NT2/D1 (cell line): ENCODE results near the gene IPPK.

Experiments used
- DNase-seq: peaks from one replicate; pipeline ENCODE4 v3.0.0-alpha.2; 2011; ENCODE audit warnings: low read depth, low spot score
- H3K27me3 ChIP-seq: 2 replicates; pipeline ENCODE4 v1.6.0; 2011; ENCODE audit warnings: mild to moderate bottlenecking; ENCODE audit not compliant: insufficient read length, insufficient read depth
- H3K36me3 ChIP-seq: 2 replicates; pipeline ENCODE4 v1.6.1; 2011; ENCODE audit warnings: mild to moderate bottlenecking, low read length, mixed read lengths; ENCODE audit not compliant: insufficient read depth, insufficient read length
- H3K4me1 ChIP-seq: 2 replicates; pipeline ENCODE4 v1.5.1; 2011; ENCODE audit not compliant: insufficient read depth, insufficient read length
- H3K4me3 ChIP-seq: 2 replicates; pipeline ENCODE4 v1.5.1; 2011; ENCODE audit warnings: low read depth; ENCODE audit not compliant: insufficient read length
- H3K9ac ChIP-seq: 2 replicates; pipeline ENCODE4 v1.6.0; 2011; ENCODE audit warnings: low read depth; ENCODE audit not compliant: insufficient read length
- H3K9me3 ChIP-seq: 2 replicates; pipeline ENCODE4 v1.5.1; 2011; ENCODE audit warnings: mild to moderate bottlenecking, low read length; ENCODE audit not compliant: insufficient read depth
- SUZ12 ChIP-seq: IDR thresholded peaks from 2 replicates; pipeline ENCODE4 v1.6.1; 2011; ENCODE audit not compliant: insufficient read length, insufficient read depth; ENCODE audit errors: extremely low read depth
- YY1 ChIP-seq: IDR thresholded peaks from 2 replicates; pipeline ENCODE4 v1.6.1; 2011; ENCODE audit not compliant: insufficient read length, insufficient read depth
- ZNF274 ChIP-seq: IDR thresholded peaks from 2 replicates; pipeline ENCODE4 v1.6.1; 2011; ENCODE audit warnings: mild to moderate bottlenecking, low read depth, low read length

The IPPK gene

GRCh38 chr9:92640398-92641091 is 29.4 kb downstream of the IPPK start:
- H3K9ac ChIP-seq, result no peak overlapping the region
- H3K36me3 ChIP-seq, result peaks cover 94% of the 10 kb centered on the region
- DNase-seq, result no peak
- TF ChIP-seq SUZ12, result no peak
- TF ChIP-seq ZNF274, result no peak
- TF ChIP-seq YY1, result no peak
- H3K4me3 ChIP-seq, result no peak overlapping the region
- no peaks in the 10 kb centered on the region for H3K27me3 ChIP-seq
- H3K9me3 ChIP-seq, result no peaks in the 10 kb centered on the region
- no peaks in the 10 kb centered on the region for H3K4me1 ChIP-seq

GRCh38 chr9:92639791-92640271 is 30.1 kb downstream of the IPPK start:
- Histone ChIP-seq H3K36me3 (peaks cover 94% of the 10 kb centered on the region), H3K9me3 (no peaks in the 10 kb centered on the region), H3K9ac (no peak overlapping the region), H3K4me3 (no peak overlapping the region), H3K27me3 (no peaks in the 10 kb centered on the region), H3K4me1 (peaks cover 1% of the 10 kb centered on the region)
- TF ChIP-seq ZNF274 (no peak), SUZ12 (no peak), YY1 (no peak)
- no peak for DNase-seq

- TF ChIP-seq SUZ12 (no peak), YY1 (no peak), ZNF274 (no peak)
Measured at GRCh38 chr9:92639124-92639523, 30.8 kb downstream of the IPPK start.

DNA sequence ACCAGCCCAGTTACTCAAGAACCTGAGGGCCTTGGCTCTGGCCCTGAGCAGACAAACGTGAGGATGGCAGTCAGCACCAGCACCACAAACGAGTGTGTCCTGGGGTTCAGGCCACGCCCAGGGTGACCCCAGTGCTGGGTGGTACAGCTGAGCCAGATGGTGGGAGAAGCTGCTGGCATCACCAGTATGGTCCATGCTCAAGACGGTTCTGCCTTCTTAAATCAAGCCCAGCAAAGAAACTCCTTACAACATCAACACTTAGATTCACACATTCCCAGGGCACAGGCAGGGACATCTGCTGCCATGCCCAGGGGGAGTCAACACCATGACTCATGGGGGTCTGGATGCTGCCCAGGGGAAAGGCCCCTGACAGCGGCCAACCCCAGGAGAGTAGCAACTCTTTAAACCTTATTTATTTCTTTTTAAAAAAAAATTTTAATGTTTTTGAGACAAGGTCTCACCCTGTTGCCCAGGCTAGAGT is 31.3 kb downstream of the IPPK start:
- no peaks in the 10 kb centered on the region for H3K9me3 ChIP-seq
- no peaks in the 10 kb centered on the region for H3K27me3 ChIP-seq
- no peak for DNase-seq
- H3K9ac ChIP-seq, result no peak overlapping the region
- no peak overlapping the region for H3K4me3 ChIP-seq
- peaks cover 96% of the 10 kb centered on the region for H3K36me3 ChIP-seq
- TF ChIP-seq YY1 (no peak), SUZ12 (no peak), ZNF274 (no peak)
- peaks cover 2% of the 10 kb centered on the region for H3K4me1 ChIP-seq

More at GRCh38 chr9:92639124-92639523, 30.8 kb downstream of the IPPK start:
- Histone ChIP-seq H3K4me3 (no peak overlapping the region), H3K4me1 (peaks cover 2% of the 10 kb centered on the region), H3K27me3 (no peaks in the 10 kb centered on the region), H3K9ac (no peak overlapping the region), H3K9me3 (no peaks in the 10 kb centered on the region), H3K36me3 (peaks cover 96% of the 10 kb centered on the region)
- DNase-seq, result no peak

DNA sequence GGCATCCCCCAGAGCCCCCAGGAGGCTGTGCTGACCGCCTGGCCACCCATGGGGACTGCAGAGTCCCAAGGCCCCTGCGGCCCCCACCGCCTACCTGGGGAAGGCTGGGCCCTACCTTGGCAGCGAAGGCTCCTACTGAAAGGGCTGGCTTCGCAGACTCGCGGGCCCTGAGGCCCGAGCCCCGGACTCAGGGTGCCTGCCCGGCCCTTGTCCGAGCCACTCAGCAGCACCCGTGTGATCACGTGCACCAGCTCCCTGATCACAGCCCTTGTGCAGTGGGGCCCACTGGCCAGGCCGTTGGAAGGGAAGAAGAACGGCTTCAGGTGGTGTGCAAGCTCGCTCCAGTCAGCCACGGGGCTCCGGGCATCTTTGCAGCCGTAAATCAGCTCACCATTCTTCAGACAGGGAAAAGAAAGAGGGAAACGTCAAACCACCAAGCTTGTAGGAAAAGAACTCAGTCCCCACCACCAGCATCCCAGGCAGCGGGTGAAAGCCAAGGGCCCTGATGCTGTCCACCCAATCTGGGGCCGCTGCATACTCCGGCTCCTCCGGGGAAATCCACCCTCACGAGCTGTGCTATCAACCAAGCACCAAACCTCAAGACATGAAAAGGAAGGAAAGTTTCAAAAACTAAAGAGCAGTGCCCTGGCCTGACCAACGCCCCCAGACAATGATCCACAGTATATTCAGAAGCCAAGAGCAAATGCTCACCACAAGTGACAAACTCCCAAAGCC is 31.9 kb downstream of the IPPK start:
- peaks cover 2% of the 10 kb centered on the region for H3K4me1 ChIP-seq
- peaks cover 96% of the 10 kb centered on the region for H3K36me3 ChIP-seq
- DNase-seq, result no peak
- no peak overlapping the region for H3K9ac ChIP-seq
- H3K27me3 ChIP-seq, result no peaks in the 10 kb centered on the region
- TF ChIP-seq YY1 (no peak), ZNF274 (no peak), SUZ12 (no peak)
- no peak overlapping the region for H3K4me3 ChIP-seq
- no peaks in the 10 kb centered on the region for H3K9me3 ChIP-seq

DNA sequence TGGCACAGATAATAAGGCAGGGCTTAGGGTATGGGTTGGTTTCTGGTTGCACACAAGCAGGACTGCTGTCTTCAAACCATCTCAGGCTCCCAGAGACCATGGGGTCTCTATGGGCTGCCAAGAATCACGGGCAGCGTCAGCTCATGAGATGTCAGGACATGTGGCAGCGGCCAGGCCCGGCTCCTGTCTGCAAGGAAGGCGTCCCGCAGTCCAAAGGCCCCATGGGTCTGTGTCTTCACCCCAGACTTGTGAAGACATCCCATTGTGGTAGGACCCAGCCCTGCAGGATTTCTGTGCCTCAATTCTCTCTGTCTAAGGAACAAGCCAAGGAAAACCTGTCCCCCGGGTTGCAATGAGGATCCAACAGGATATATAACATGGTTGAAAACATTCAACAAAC is 32.6 kb downstream of the IPPK start:
- TF ChIP-seq YY1 (no peak), SUZ12 (no peak), ZNF274 (no peak)
- Histone ChIP-seq H3K36me3 (peaks cover 95% of the 10 kb centered on the region), H3K4me3 (no peak overlapping the region), H3K4me1 (peaks cover 2% of the 10 kb centered on the region), H3K9ac (no peak overlapping the region), H3K9me3 (no peaks in the 10 kb centered on the region), H3K27me3 (no peaks in the 10 kb centered on the region)
- no peak for DNase-seq

- Histone ChIP-seq H3K36me3 (peaks cover 95% of the 10 kb centered on the region), H3K9me3 (no peaks in the 10 kb centered on the region), H3K4me1 (peaks cover 2% of the 10 kb centered on the region), H3K27me3 (no peaks in the 10 kb centered on the region), H3K9ac (no peak overlapping the region), H3K4me3 (no peak overlapping the region)
- DNase-seq, result no peak
- no peak for TF ChIP-seq SUZ12
Measured at GRCh38 chr9:92636627-92637026, 33.3 kb downstream of the IPPK start.
